Suprapubic skin (tissue), 4 donors: ENCODE data around the gene ESPNL.

ENCODE experiments used
- CTCF ChIP-seq, 2 donors: fragments of 200-600 bp in 1 of 2; fragments of 450-650 bp in 1 of 2; sonication (generic) in 1 of 2; IDR thresholded peaks; one replicate each; pipeline ENCODE4 v1.5.1; 2016 to 2019; ENCODE audit warnings: antibody characterized with exemption in 2 of 2, mild to moderate bottlenecking in 1 of 2, moderate library complexity in 1 of 2
- EP300 ChIP-seq: sonication (generic); formaldehyde crosslinking; IDR thresholded peaks from one replicate; pipeline ENCODE4 v1.6.1; 2017; ENCODE audit warnings: antibody characterized with exemption
- POLR2A ChIP-seq, 2 donors: fragments of 450-650 bp; IDR thresholded peaks; one replicate each; pipeline ENCODE4 v1.6.1; 2017; ENCODE audit warnings: antibody characterized with exemption in 2 of 2, mild to moderate bottlenecking in 2 of 2, moderate library complexity in 2 of 2
- POLR2AphosphoS5 ChIP-seq, 3 donors: sonication (generic); formaldehyde crosslinking; IDR thresholded peaks; one replicate each; pipeline ENCODE4 v1.6.1; 2017; ENCODE audit warnings: antibody characterized with exemption in 3 of 3

- TF ChIP-seq EP300: no peak
- TF ChIP-seq POLR2AphosphoS5 (IDR thresholded peaks at IDR 0.05): no peak
- no peak for TF ChIP-seq POLR2A (IDR thresholded peaks at IDR 0.05)
- no peak for TF ChIP-seq CTCF (IDR thresholded peaks at IDR 0.05)
Observed at GRCh38 chr2:238169708-238170251, 69.6 kb downstream of the ESPNL start.
